GM10266 (cell line): Measurements from ENCODE around the gene PDLIM5.

Experiments used
- DNase-seq: peaks from one replicate; pipeline ENCODE4 v3.0.0; 2012; ENCODE audit errors: extremely low spot score
- CTCF ChIP-seq: IDR thresholded peaks from 2 replicates; pipeline ENCODE4 v1.5.1; 2012; ENCODE audit warnings: mild to moderate bottlenecking, low read depth; ENCODE audit not compliant: control insufficient read depth, insufficient read depth; ENCODE audit errors: missing control alignments

PDLIM5 gene

GRCh38 chr4:94581766-94582165 is 130.0 kb downstream of the PDLIM5 start:
- no peak for TF ChIP-seq CTCF
- DNase-seq = no peak

GRCh38 chr4:94582517-94582916 is 130.8 kb downstream of the PDLIM5 start:
- TF ChIP-seq CTCF = no peak
- no peak for DNase-seq

- DNase-seq = no peak
- no peak for TF ChIP-seq CTCF
Measured at GRCh38 chr4:94583914-94584641, 132.3 kb downstream of the PDLIM5 start.

- DNase-seq = no peak
- no peak for TF ChIP-seq CTCF
Measured at GRCh38 chr4:94588896-94589693, 137.4 kb downstream of the PDLIM5 start.

DNA sequence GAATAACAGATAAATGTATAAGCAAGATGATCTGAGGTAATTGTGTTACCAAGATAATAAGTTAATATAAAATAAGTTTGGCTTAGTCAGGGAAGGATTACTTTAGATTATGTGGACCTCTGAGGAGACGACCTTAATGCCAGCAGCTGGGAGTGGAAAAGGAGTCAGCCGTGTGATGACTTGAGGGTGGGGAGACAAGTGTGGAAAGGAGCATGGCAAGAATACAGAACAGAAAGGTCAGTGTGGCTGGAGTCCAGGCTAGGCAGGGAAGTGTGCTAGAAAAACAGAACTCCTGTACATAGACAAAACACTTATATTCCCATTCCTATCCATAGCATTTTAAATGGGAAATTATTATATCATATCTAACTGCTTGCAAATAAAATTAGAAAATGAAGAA is 138.8 kb downstream of the PDLIM5 start:
- DNase-seq = no peak
- no peak for TF ChIP-seq CTCF

DNA sequence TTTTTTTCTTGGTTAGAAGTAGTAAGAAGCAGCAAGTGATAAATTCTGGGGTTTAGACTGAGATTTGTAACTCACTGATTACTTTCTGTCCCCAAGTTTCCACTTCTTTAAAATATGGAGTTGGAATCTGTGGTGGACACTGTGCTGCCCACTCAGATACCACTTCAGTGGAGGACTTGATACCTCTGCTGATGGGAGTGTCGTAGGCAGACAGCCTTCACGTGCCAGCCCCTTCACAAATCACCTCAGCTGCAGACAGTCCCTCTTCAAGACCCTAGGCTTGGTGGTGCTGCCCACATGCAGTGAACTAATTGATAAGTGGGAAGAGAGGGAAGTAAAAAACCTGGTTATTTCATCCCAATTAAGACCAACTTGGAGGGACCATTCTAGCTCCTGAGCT is 139.5 kb downstream of the PDLIM5 start:
- DNase-seq = no peak
- TF ChIP-seq CTCF = no peak

DNA sequence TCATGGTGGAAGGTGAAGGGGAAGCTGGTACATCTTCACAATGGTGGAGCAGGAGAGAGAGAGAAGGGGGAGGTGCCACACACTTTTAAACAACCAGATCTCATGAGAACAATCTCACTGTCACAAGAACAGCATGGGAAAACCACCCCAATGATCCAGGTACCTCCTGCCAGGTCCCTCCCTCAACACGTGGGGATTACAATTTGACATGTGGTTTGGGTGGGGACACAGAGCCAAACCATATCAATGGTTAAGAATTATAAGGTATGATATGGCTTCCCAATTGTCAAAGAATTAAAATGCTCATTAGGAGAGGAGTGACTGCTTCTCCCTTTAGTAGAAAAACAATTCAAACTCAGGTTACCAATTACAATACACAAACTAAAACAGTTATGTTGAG is 143.3 kb downstream of the PDLIM5 start:
- no peak for DNase-seq
- TF ChIP-seq CTCF = no peak
